Activated CD8-positive, alpha-beta memory T cell treated with anti-CD3 and anti-CD28 coated beads, Interleukin-2, amount 10 ng/mL, durations not matched to agents 7 days and 5 days (primary cell): ENCODE measurements around the gene TPT1. TPM values are rescaled to one million over a fixed set of nuclear protein-coding genes. Genes with fewer than 3 reads are reported as not detected.
"Not testable (repeated sequence)": the region's sequence is repeated elsewhere in the genome, so short reads cannot be mapped to it uniquely, and the experiment has no call there.

Source experiments
- ATAC-seq: fragments of 150-1000 bp; cut with Tn5 transposase; one replicate; pipeline ENCODE4 v1.10.0; 2021; ENCODE audit warnings: moderate library complexity
- CTCF ChIA-PET: fragments of 350-600 bp; sonication (Branson Sonifier 250); formaldehyde crosslinking; loops from one replicate; lab custom pipeline; 2021; ENCODE audit warnings: antibody characterized with exemption; lab: Charles Lee
- DNase-seq: peaks from one replicate; pipeline ENCODE4 v3.0.0-alpha.2; 2020
- H3K27ac Mint-ChIP-seq: one replicate; pipeline ENCODE4 v1.8.0; 2021; ENCODE audit warnings: mild to moderate bottlenecking, mixed read lengths
- H3K27me3 Mint-ChIP-seq: one replicate; pipeline ENCODE4 v1.8.0; 2021; ENCODE audit warnings: mixed read lengths
- H3K36me3 Mint-ChIP-seq: one replicate; pipeline ENCODE4 v1.8.0; 2021; ENCODE audit warnings: mild to moderate bottlenecking, mixed read lengths
- H3K4me1 Mint-ChIP-seq: one replicate; pipeline ENCODE4 v1.8.0; 2021; ENCODE audit warnings: mixed read lengths
- H3K4me3 Mint-ChIP-seq: one replicate; pipeline ENCODE4 v1.8.0; 2021; ENCODE audit warnings: mild to moderate bottlenecking, moderate library complexity, mixed read lengths
- H3K9me3 Mint-ChIP-seq: one replicate; pipeline ENCODE4 v1.8.0; 2022; ENCODE audit warnings: low read depth, mixed read lengths
- total RNA-seq, 2 experiments: library from RNA; stranded (reverse); gene quantifications; one replicate each; pipeline ENCODE4 v1.2.3, GENCODE V29; 2021

Gene TPT1
- total RNA-seq, 2 experiments from 2014 or later: 3,114 to 3,198 TPM

DNA sequence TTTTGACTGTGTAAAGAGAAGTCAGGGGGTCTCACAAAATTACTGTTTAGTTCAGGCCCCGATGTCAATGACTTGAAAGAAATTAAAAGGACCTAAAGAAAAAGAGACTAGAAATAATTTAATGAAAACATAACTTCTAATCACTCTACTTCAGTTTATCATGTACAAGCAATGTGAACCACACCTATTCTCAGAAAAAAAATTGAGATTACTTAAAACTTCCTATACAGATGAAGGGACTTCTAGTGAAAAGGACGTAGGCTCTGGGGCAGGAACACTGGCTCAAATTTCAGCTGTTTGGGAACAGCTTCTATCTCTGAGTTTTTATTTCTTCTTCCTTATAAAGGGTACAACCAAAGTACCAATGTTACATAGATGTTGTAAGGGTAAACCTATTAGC is 38.0 kb downstream of the TPT1 start:
- Mint-ChIP-seq H3K27me3 (peaks cover 17% of the 10 kb centered on the region), H3K4me3 (no peak overlapping the region), H3K9me3 (no peaks in the 10 kb centered on the region), H3K4me1 (peaks cover 9% of the 10 kb centered on the region), H3K27ac (no peak overlapping the region), H3K36me3 (no peaks in the 10 kb centered on the region)
- CTCF ChIA-PET: interaction anchor here (2.0 kb wide), 1 partner anchor 257 kb away, joined by 9 read pairs; no protein-coding TSS in a partner anchor
- ATAC-seq (no peak), DNase-seq (no peak)

- Mint-ChIP-seq H3K27ac (no peak overlapping the region), H3K27me3 (peaks cover 16% of the 10 kb centered on the region), H3K4me3 (no peak overlapping the region), H3K9me3 (no peaks in the 10 kb centered on the region), H3K4me1 (peaks cover 14% of the 10 kb centered on the region), H3K36me3 (no peaks in the 10 kb centered on the region)
- DNase-seq: no peak
- CTCF ChIA-PET: interaction anchor here (2.0 kb wide), 1 partner anchor 256 kb away, joined by 9 read pairs; no protein-coding TSS in a partner anchor
- ATAC-seq: no peak
These were observed 38.5 kb downstream of the TPT1 start for GRCh38 chr13:45302507-45302906.

DNA sequence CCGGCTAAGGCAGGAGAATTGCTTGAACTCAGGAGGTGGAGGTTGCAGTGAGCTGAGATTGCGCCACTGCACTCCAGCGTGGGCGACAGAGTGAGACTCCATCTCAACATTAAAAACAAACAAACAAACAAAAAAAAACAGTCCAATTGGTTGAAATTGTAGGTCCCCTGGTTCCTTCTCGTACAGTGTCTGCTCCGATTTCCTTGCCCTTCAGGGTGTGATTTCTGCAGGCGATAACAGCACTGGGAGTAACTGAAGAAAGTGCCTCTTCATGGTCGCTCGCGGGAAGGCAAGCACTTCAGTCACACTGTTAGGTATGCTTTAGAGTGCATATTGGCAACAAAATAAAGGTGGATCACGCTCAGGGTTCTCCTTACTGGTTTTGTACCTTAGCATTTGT is 39.7 kb downstream of the TPT1 start:
- Mint-ChIP-seq H3K27ac (no peak overlapping the region), H3K36me3 (peaks cover 4% of the 10 kb centered on the region), H3K27me3 (peaks cover 12% of the 10 kb centered on the region), H3K4me3 (no peak overlapping the region), H3K9me3 (no peaks in the 10 kb centered on the region), H3K4me1 (peaks cover 21% of the 10 kb centered on the region)
- no peak for ATAC-seq
- no peak for DNase-seq
- CTCF ChIA-PET: interaction anchor here (0.6 to 0.8 kb wide), 2 partner anchors 255 to 260 kb away, joined by 3 read pairs; no protein-coding TSS in a partner anchor

DNA sequence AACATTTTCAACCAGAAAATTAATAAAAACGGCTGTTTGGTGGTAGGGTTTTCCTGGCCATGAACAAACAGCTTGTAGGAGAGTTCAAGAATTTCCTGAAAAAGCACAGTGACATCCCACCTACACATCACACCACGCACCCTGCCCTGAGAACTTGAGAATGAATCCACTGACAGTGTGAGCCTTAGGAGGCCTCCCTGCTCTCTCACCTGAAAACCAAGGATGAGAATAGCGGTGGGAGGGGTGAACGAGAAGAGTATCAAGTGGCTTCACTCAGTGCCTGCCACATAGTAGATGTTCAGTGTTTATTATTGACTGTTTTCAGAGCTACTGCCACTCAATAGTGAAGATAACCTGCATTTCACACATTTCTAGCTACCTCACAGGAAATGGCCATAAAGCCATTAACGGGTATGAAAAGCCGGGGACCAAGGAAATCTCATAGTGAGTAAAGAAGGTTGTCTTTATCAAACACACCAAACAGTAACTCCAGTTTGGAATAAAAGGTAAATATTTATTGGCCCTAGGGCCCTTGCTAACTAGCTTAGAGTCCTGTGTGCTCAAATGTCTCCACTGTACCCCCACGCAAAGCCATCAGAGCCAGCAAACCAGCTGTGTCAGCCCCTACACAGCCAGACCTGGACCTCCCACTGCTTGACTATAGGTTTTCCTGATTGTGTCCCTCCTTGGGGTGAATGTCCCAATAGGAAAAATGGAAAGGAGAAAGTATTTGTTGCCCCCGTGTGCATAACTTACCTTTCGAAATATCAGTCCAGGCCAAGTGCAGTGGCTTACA is 40.6 kb downstream of the TPT1 start:
- Mint-ChIP-seq H3K9me3 (no peaks in the 10 kb centered on the region), H3K36me3 (peaks cover 4% of the 10 kb centered on the region), H3K4me3 (no peak overlapping the region), H3K27me3 (peaks cover 12% of the 10 kb centered on the region), H3K4me1 (peaks cover 24% of the 10 kb centered on the region), H3K27ac (no peak overlapping the region)
- CTCF ChIA-PET: interaction anchor here (0.6 to 1.8 kb wide), 2 partner anchors 9 to 259 kb away, joined by 3 to 8 read pairs; no protein-coding TSS in a partner anchor
- DNase-seq (no peak), ATAC-seq (peak; percentile 25)

DNA sequence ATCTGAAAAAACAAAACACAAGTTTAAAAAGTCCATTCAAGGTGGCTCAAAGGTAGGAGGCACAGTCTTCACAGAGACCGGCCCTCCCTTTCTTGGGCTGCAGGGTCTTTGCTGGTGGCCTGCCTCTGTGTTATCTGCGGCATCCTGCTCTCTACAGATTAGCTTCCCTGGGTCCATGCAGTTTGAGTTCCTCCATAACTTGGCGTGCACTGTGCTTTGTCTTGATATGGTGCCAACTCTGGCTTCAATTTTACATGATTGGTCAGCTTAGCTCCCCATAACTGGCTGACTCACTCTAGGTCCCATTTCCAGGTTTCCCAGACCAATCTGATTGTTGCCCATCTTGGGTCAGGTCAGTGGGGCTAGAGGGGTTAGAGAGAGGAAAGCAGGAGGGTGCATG is 41.8 kb downstream of the TPT1 start:
- no peak overlapping the region for H3K4me3 Mint-ChIP-seq
- DNase-seq (no peak), ATAC-seq (no peak)
- CTCF ChIA-PET: interaction anchor here (0.9 to 1.8 kb wide), 2 partner anchors 10 kb away, joined by 3 to 8 read pairs; no protein-coding TSS in a partner anchor
- no peak overlapping the region for H3K27ac Mint-ChIP-seq
- H3K4me1 Mint-ChIP-seq: peaks cover 24% of the 10 kb centered on the region
- H3K27me3 Mint-ChIP-seq: peaks cover 8% of the 10 kb centered on the region
- peaks cover 4% of the 10 kb centered on the region for H3K36me3 Mint-ChIP-seq
- H3K9me3 Mint-ChIP-seq: no peaks in the 10 kb centered on the region

DNA sequence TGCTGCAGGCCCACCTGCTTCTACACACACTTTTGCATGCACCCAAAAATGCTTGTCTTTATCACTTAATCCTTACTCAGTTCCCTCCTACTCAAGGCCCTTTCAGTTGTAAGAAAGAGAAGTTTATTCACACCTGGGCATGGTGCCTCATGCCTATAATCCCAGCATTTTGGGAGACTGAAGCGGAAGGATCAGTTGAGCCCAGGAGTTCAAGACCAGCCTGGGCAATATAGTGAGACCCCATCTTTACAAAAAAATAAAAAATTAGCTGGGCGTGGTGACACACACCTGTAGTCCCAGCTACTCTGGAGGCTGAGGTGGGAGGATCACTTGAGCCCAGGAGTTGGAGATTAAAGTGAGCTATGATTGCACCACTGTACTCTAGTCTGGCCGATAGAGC is 42.4 kb downstream of the TPT1 start:
- peaks cover 24% of the 10 kb centered on the region for H3K4me1 Mint-ChIP-seq
- not testable (repeated sequence) for H3K27me3 Mint-ChIP-seq, H3K9me3 Mint-ChIP-seq, H3K4me3 Mint-ChIP-seq, DNase-seq, ATAC-seq, H3K36me3 Mint-ChIP-seq
- CTCF ChIA-PET: interaction anchor here (0.9 to 1.6 kb wide), 4 partner anchors 10 to 253 kb away, joined by 3 to 5 read pairs (median 4); no protein-coding TSS in a partner anchor
- H3K27ac Mint-ChIP-seq: peak overlapping the region; percentile 52

DNA sequence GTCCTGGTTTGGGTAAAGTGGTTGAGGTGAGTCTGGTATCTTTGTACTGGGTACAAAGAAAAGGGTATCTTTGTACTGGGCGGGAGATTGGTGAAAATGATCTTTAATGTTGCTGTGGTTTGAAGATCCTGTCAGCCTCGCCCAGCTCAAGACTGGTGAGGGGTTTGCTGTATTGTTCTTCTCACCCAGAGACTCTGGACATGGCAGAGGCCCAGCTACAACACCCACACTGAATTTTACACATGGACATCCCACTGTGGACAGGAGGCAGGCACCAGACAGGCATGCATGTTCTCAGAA is 42.8 kb downstream of the TPT1 start:
- Mint-ChIP-seq H3K4me1 (peaks cover 24% of the 10 kb centered on the region), H3K4me3 (no peak overlapping the region), H3K36me3 (peaks cover 4% of the 10 kb centered on the region)

GRCh38 chr13:45297456-45298205 is 43.4 kb downstream of the TPT1 start:
- Mint-ChIP-seq H3K27ac (peak overlapping the region; percentile 52), H3K36me3 (peaks cover 4% of the 10 kb centered on the region), H3K4me1 (peaks cover 24% of the 10 kb centered on the region), H3K27me3 (peaks cover 5% of the 10 kb centered on the region), H3K9me3 (no peaks in the 10 kb centered on the region), H3K4me3 (no peak overlapping the region)
- CTCF ChIA-PET: interaction anchor here (0.8 to 1.6 kb wide), 4 partner anchors 11 to 252 kb away, joined by 3 to 5 read pairs (median 4); no protein-coding TSS in a partner anchor
- no peak for DNase-seq
- peak; percentile 36 for ATAC-seq

More for the DNA sequence above, 42.8 kb downstream of the TPT1 start:
- DNase-seq (no peak), ATAC-seq (peak; percentile 39)
- Mint-ChIP-seq H3K27me3 (peaks cover 6% of the 10 kb centered on the region), H3K9me3 (no peaks in the 10 kb centered on the region), H3K27ac (peak overlapping the region; percentile 52)
- CTCF ChIA-PET: interaction anchor here (0.8 to 1.6 kb wide), 5 partner anchors 11 to 253 kb away, joined by 3 to 5 read pairs (median 4); no protein-coding TSS in a partner anchor

DNA sequence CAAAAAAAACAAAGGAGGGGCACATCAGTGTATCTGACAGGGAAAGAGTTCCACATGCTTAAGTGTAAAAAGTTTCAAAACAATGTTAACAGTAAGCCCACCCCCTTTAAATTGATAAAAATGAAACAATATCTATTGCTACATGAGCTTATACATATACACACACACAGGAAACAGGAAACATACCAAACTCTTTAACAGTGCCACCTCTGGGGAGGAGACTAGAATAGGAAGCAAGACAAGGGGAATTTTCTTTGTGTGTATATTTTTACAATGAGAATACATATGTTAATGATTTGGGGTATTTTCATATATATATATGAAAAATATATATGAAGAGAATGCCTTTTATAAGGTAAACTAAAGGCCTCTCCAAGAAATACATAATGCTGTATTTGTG is 44.7 kb downstream of the TPT1 start:
- Mint-ChIP-seq H3K4me3 (no peak overlapping the region), H3K4me1 (peaks cover 24% of the 10 kb centered on the region), H3K36me3 (peaks cover 4% of the 10 kb centered on the region), H3K9me3 (no peaks in the 10 kb centered on the region), H3K27me3 (no peaks in the 10 kb centered on the region), H3K27ac (peak overlapping the region; percentile 60)
- CTCF ChIA-PET: no interaction called here
- no peak for DNase-seq
- no peak for ATAC-seq

DNA sequence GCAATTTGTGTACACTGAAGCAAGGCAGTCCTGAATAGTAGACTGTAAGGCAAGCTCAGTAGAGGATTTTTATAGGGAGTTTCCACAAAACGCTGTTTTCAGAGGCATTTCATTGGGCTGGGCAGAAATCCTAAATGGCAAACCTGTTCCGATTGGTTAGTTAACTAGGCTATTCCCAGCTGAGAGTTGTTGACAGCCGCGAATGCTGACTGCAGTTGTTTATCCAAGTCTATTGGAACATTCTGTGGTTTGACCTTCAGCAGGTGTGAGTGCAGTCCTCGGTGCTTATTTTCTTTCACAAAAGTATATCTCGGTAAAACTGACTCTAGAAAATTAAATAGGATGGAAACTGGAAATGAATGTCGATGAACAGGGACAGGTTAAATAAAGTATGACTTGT is 45.4 kb downstream of the TPT1 start:
- DNase-seq: no peak
- CTCF ChIA-PET: no interaction called here
- ATAC-seq: no peak
- H3K4me3 Mint-ChIP-seq: no peak overlapping the region
- H3K27ac Mint-ChIP-seq: no peak overlapping the region
- H3K9me3 Mint-ChIP-seq: no peaks in the 10 kb centered on the region
- no peaks in the 10 kb centered on the region for H3K27me3 Mint-ChIP-seq
- H3K36me3 Mint-ChIP-seq: peaks cover 4% of the 10 kb centered on the region
- H3K4me1 Mint-ChIP-seq: peaks cover 24% of the 10 kb centered on the region

GRCh38 chr13:45292176-45292575 is 48.8 kb downstream of the TPT1 start:
- H3K27ac Mint-ChIP-seq: no peak overlapping the region
- no peak for DNase-seq
- no peaks in the 10 kb centered on the region for H3K27me3 Mint-ChIP-seq
- no peak for ATAC-seq
- peaks cover 9% of the 10 kb centered on the region for H3K4me1 Mint-ChIP-seq
- H3K4me3 Mint-ChIP-seq: no peak overlapping the region
- no peaks in the 10 kb centered on the region for H3K9me3 Mint-ChIP-seq
- CTCF ChIA-PET: interaction anchor here (1.2 to 1.4 kb wide), 2 partner anchors 11 to 17 kb away, joined by 4 read pairs; no protein-coding TSS in a partner anchor
- peaks cover 9% of the 10 kb centered on the region for H3K36me3 Mint-ChIP-seq

DNA sequence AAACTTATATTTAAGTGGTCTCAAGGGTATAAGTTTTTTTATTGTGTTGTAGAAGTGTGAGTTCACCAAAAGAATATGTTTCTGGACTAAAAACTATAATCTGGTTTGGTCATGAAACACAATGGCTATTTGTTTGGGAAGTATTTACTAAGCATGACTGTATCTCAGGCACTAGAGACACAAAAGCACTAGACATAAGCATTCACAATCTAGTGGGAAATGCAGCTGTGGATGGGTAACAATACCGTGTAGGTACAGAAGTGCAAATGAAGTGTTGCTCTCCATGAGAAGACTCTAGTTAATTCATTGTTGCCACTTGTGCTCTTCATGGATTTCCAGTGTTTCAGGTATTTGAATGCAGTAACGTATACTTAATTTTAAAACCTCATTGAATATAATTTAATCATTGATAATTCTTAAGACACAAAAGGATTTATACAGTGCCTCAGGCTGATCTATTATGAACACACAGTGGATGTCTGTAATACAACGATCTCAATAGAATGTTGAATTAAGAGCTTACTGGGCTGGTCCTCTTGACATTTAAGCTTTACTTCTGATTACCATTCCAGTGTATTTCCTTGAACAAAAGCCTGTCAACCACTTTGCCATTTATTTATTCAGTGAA is 50.9 kb downstream of the TPT1 start:
- peaks cover 9% of the 10 kb centered on the region for H3K36me3 Mint-ChIP-seq
- no peak overlapping the region for H3K27ac Mint-ChIP-seq
- no peaks in the 10 kb centered on the region for H3K27me3 Mint-ChIP-seq
- no peak overlapping the region for H3K4me3 Mint-ChIP-seq
- DNase-seq (no peak), ATAC-seq (no peak)
- CTCF ChIA-PET: interaction anchor here (0.6 kb wide), 1 partner anchor 241 kb away, joined by 3 read pairs; no protein-coding TSS in a partner anchor
- no peaks in the 10 kb centered on the region for H3K4me1 Mint-ChIP-seq
- H3K9me3 Mint-ChIP-seq: no peaks in the 10 kb centered on the region
